Mesenchymal stem cell (in vitro differentiated cells and primary cell): ENCODE results near the gene FOXF1.

Source experiments
- DNase-seq: peaks from one replicate; pipeline ENCODE4 v3.0.0-alpha.2; 2013
- H2AFZ ChIP-seq: one replicate; pipeline ENCODE4 v1.6.1; 2013; ENCODE audit warnings: low read depth, mild to moderate bottlenecking, control low read depth, inconsistent platforms, low read length, moderate library complexity
- H2AK5ac ChIP-seq: 2 replicates; pipeline ENCODE4 v1.6.1; 2013; ENCODE audit warnings: low read length, moderate library complexity, mild to moderate bottlenecking, inconsistent platforms; ENCODE audit not compliant: severe bottlenecking
- H2BK120ac ChIP-seq: one replicate; pipeline ENCODE4 v1.6.1; 2013; ENCODE audit warnings: low read depth, mild to moderate bottlenecking, inconsistent platforms, low read length, moderate library complexity
- H2BK12ac ChIP-seq, 2 experiments: one replicate each; pipeline ENCODE4 v1.6.1; 2013; ENCODE audit warnings: inconsistent platforms in 2 of 2, low read length in 2 of 2, mild to moderate bottlenecking in 2 of 2, moderate library complexity in 2 of 2, control low read depth in 1 of 2
- H2BK15ac ChIP-seq: one replicate; pipeline ENCODE4 v1.6.1; 2013; ENCODE audit warnings: mild to moderate bottlenecking, low read depth, inconsistent platforms; ENCODE audit not compliant: poor library complexity, severe bottlenecking
- H2BK5ac ChIP-seq: 2 replicates; pipeline ENCODE4 v1.6.1; 2013; ENCODE audit warnings: low read depth, mild to moderate bottlenecking, low read length, control low read depth, inconsistent platforms; ENCODE audit not compliant: poor library complexity, severe bottlenecking
- H3K14ac ChIP-seq, 2 experiments: one replicate each; pipeline ENCODE4 v1.6.1; 2013; ENCODE audit warnings: inconsistent platforms in 2 of 2, low read length in 2 of 2, control low read depth in 1 of 2, mild to moderate bottlenecking in 1 of 2, moderate library complexity in 1 of 2
- H3K18ac ChIP-seq, 2 experiments: one replicate each; pipeline ENCODE4 v1.6.1; 2013; ENCODE audit warnings: inconsistent platforms in 2 of 2, low read length in 2 of 2, control low read depth in 1 of 2, low read depth in 1 of 2, mild to moderate bottlenecking in 1 of 2
- H3K23ac ChIP-seq, 2 experiments: one replicate each; pipeline ENCODE4 v1.6.1; 2013; ENCODE audit warnings: inconsistent platforms in 2 of 2, low read length in 2 of 2, mild to moderate bottlenecking in 2 of 2, moderate library complexity in 2 of 2, control low read depth in 1 of 2
- H3K27ac ChIP-seq: 2 replicates; pipeline ENCODE4 v1.5.1; 2013; ENCODE audit warnings: mild to moderate bottlenecking, moderate library complexity, low read length, control low read depth, inconsistent platforms; ENCODE audit not compliant: poor library complexity, severe bottlenecking
- H3K27me3 ChIP-seq, 2 experiments: 2 replicates each; pipeline versions ENCODE4 v1.6.1 to v1.7.0; 2013; ENCODE audit warnings: low read length in 2 of 2, mild to moderate bottlenecking in 2 of 2, moderate library complexity in 2 of 2, control low read depth in 1 of 2, inconsistent platforms in 1 of 2; ENCODE audit not compliant: control insufficient read depth in 1 of 2, insufficient read depth in 1 of 2
- H3K36me3 ChIP-seq, 2 experiments: 2 replicates each; pipeline versions ENCODE4 v1.6.1 to v1.7.0; 2013; ENCODE audit warnings: low read length in 2 of 2, control low read depth in 1 of 2, inconsistent platforms in 1 of 2, low read depth in 1 of 2, mild to moderate bottlenecking in 1 of 2; ENCODE audit not compliant: insufficient read depth in 2 of 2, control insufficient read depth in 1 of 2
- H3K4ac ChIP-seq, 2 experiments: one replicate each; pipeline ENCODE4 v1.6.1; 2013; ENCODE audit warnings: inconsistent platforms in 2 of 2, low read length in 2 of 2, mild to moderate bottlenecking in 2 of 2, moderate library complexity in 2 of 2, control low read depth in 1 of 2, low read depth in 1 of 2
- H3K4me1 ChIP-seq: 2 replicates; pipeline ENCODE4 v1.6.1; 2013; ENCODE audit warnings: low read depth, low read length, control low read depth; ENCODE audit not compliant: control insufficient read depth, insufficient read depth
- H3K4me2 ChIP-seq: 2 replicates; pipeline ENCODE4 v1.6.1; 2013; ENCODE audit warnings: low read length, mild to moderate bottlenecking, inconsistent platforms; ENCODE audit not compliant: poor library complexity, severe bottlenecking
- H3K4me3 ChIP-seq, 2 experiments: 2 replicates each; pipeline versions ENCODE4 v1.5.1 to v1.7.0; 2013; ENCODE audit warnings: low read length in 2 of 2, mild to moderate bottlenecking in 2 of 2, control low read depth in 1 of 2, low read depth in 1 of 2; ENCODE audit not compliant: insufficient read depth in 1 of 2
- H3K79me1 ChIP-seq: replicated peaks from 2 replicates; pipeline ENCODE4 v1.6.1; 2013; ENCODE audit warnings: mild to moderate bottlenecking, control low read depth, low read length, inconsistent platforms; ENCODE audit not compliant: poor library complexity, severe bottlenecking
- H3K9ac ChIP-seq: 2 replicates; pipeline ENCODE4 v1.7.0; 2013; ENCODE audit warnings: mild to moderate bottlenecking, low read length, moderate library complexity
- H3K9me3 ChIP-seq: 2 replicates; pipeline ENCODE4 v1.7.0; 2013; ENCODE audit warnings: mild to moderate bottlenecking, low read length; ENCODE audit not compliant: control insufficient read depth
- H4K8ac ChIP-seq: one replicate; pipeline ENCODE4 v1.6.1; 2013; ENCODE audit warnings: inconsistent platforms, mild to moderate bottlenecking, low read length, moderate library complexity
- H4K91ac ChIP-seq: one replicate; pipeline ENCODE4 v1.6.1; 2013; ENCODE audit warnings: mild to moderate bottlenecking, low read length, inconsistent platforms
- WGBS: methylation state at CpG from one replicate; pipeline ENCODE4 v1.1.7; 2013; ENCODE audit warnings: mixed read lengths; 5-methylcytosine and 5-hydroxymethylcytosine counted together

Gene FOXF1

GRCh38 chr16:86509759-86510464 lies 415 bp upstream of the FOXF1 start:
- Histone ChIP-seq H3K4me1 (peaks cover 46% of the 10 kb centered on the region), H3K9ac (no peak overlapping the region), H4K8ac (peak overlapping the region; percentile 25), H3K4me2 (peak overlapping the region; percentile 88), H2BK5ac (no peak overlapping the region), H2AK5ac (no peak overlapping the region), H3K18ac (peak overlapping the region; percentile 97 to 99), H3K79me1 (no peaks in the 10 kb centered on the region), H2BK120ac (peak overlapping the region; percentile 90), H3K36me3 (no peaks in the 10 kb centered on the region), H4K91ac (peak overlapping the region; percentile 99), H3K14ac (peak overlapping the region in 1 of 2 experiments; percentile 94), H3K4ac (peak overlapping the region; percentile 96 to 97), H3K23ac (peak overlapping the region in 1 of 2 experiments; percentile 61), H3K4me3 (peak overlapping the region; percentile 43 to 80), H3K27ac (no peak overlapping the region), H2BK12ac (peak overlapping the region; percentile 4 to 98), H2AFZ (no peak overlapping the region), H3K27me3 (peaks cover 72 to 83% of the 10 kb centered on the region in 2 experiments), H3K9me3 (no peaks in the 10 kb centered on the region), H2BK15ac (peak overlapping the region; percentile 98)
- under 1% methylated on average over 39 of the region's 84 CpGs for WGBS
- peak; percentile 97 for DNase-seq

- Histone ChIP-seq H3K9ac (no peak overlapping the region), H3K23ac (peak overlapping the region; percentile 28 to 79), H2BK12ac (peak overlapping the region in 1 of 2 experiments; percentile 82), H3K9me3 (no peaks in the 10 kb centered on the region), H3K4me3 (no peak overlapping the region), H2BK15ac (peak overlapping the region; percentile 90), H4K91ac (peak overlapping the region; percentile 74), H3K4ac (peak overlapping the region; percentile 69 to 80), H3K14ac (peak overlapping the region; percentile 50 to 98), H2AFZ (no peak overlapping the region), H3K79me1 (no peaks in the 10 kb centered on the region), H3K18ac (peak overlapping the region; percentile 87 to 100), H3K4me1 (peaks cover 48% of the 10 kb centered on the region), H2AK5ac (no peak overlapping the region), H3K27ac (no peak overlapping the region), H3K27me3 (peaks cover 74 to 85% of the 10 kb centered on the region in 2 experiments), H2BK120ac (peak overlapping the region; percentile 39), H4K8ac (peak overlapping the region; percentile 35), H2BK5ac (no peak overlapping the region), H3K36me3 (no peaks in the 10 kb centered on the region), H3K4me2 (no peak overlapping the region)
- DNase-seq = peak; percentile 63
- under 1% methylated on average over 25 of the region's 44 CpGs for whole genome bisulfite sequencing
Observed at GRCh38 chr16:86511317-86512161, 1.2 kb downstream of the FOXF1 start.

- H3K27me3 ChIP-seq = peaks cover 74 to 85% of the 10 kb centered on the region in 2 experiments
- peak; percentile 54 for DNase-seq
- H3K4me1 ChIP-seq = peaks cover 48% of the 10 kb centered on the region
- no peak overlapping the region for H3K4me3 ChIP-seq
- no peak overlapping the region for H2AK5ac ChIP-seq
- peak overlapping the region; percentile 79 to 100 for H3K14ac ChIP-seq
- H2BK15ac ChIP-seq = peak overlapping the region; percentile 86
- H3K18ac ChIP-seq = peak overlapping the region; percentile 87 to 100
- H3K9me3 ChIP-seq = no peaks in the 10 kb centered on the region
- H2AFZ ChIP-seq = no peak overlapping the region
- H3K4ac ChIP-seq = peak overlapping the region; percentile 83 to 98
- peak overlapping the region; percentile 67 to 70 for H2BK12ac ChIP-seq
- H3K23ac ChIP-seq = peak overlapping the region; percentile 30 to 100
- H2BK5ac ChIP-seq = no peak overlapping the region
- H3K9ac ChIP-seq = no peak overlapping the region
- peak overlapping the region; percentile 92 for H4K8ac ChIP-seq
- peak overlapping the region; percentile 42 for H2BK120ac ChIP-seq
- peak overlapping the region; percentile 94 for H4K91ac ChIP-seq
- H3K79me1 ChIP-seq = no peaks in the 10 kb centered on the region
- WGBS = under 1% methylated on average over 24 of the region's 24 CpGs
- no peak overlapping the region for H3K4me2 ChIP-seq
- no peak overlapping the region for H3K27ac ChIP-seq
- no peaks in the 10 kb centered on the region for H3K36me3 ChIP-seq
Observed at GRCh38 chr16:86512301-86512859, 2.1 kb downstream of the FOXF1 start.
